ENCODE data around the gene TFCP2L1.
"Not testable (repeated sequence)": the region's sequence is repeated elsewhere in the genome, so short reads cannot be mapped to it uniquely, and the experiment has no call there.

Gene TFCP2L1

DNA sequence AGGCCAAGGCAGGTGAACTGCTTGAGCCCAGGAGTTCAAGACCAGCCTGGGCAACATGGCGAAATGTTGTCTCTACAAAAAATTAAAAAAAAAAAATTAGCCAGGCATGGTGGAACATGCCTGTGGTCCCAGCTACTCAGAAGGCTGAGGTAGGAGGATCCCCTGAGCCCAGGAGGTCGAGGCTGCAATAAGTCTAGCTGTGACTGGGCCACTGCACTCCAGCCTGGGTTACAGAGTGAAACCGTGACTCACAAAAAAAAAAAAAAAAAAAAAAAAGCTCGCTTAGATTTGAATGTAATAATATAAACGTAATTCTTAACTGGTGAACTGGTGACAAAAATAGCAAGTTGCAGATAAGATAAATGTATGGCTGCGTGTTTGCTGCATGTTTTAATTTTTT, 56.5 kb downstream of the TFCP2L1 start:
- H3K4me3 ChIP-seq (ENCODE audit: low read depth, low read length): no peak overlapping the region
- TF ChIP-seq, protein P1, sequence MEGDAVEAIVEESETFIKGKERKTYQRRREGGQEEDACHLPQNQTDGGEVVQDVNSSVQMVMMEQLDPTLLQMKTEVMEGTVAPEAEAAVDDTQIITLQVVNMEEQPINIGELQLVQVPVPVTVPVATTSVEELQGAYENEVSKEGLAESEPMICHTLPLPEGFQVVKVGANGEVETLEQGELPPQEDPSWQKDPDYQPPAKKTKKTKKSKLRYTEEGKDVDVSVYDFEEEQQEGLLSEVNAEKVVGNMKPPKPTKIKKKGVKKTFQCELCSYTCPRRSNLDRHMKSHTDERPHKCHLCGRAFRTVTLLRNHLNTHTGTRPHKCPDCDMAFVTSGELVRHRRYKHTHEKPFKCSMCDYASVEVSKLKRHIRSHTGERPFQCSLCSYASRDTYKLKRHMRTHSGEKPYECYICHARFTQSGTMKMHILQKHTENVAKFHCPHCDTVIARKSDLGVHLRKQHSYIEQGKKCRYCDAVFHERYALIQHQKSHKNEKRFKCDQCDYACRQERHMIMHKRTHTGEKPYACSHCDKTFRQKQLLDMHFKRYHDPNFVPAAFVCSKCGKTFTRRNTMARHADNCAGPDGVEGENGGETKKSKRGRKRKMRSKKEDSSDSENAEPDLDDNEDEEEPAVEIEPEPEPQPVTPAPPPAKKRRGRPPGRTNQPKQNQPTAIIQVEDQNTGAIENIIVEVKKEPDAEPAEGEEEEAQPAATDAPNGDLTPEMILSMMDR (IDR thresholded peaks at IDR 0.05; ENCODE audit: insufficient read depth, low read depth, low read length, missing control alignments): no peak
- no peak for DNase-seq (ENCODE audit: low read depth)

DNA sequence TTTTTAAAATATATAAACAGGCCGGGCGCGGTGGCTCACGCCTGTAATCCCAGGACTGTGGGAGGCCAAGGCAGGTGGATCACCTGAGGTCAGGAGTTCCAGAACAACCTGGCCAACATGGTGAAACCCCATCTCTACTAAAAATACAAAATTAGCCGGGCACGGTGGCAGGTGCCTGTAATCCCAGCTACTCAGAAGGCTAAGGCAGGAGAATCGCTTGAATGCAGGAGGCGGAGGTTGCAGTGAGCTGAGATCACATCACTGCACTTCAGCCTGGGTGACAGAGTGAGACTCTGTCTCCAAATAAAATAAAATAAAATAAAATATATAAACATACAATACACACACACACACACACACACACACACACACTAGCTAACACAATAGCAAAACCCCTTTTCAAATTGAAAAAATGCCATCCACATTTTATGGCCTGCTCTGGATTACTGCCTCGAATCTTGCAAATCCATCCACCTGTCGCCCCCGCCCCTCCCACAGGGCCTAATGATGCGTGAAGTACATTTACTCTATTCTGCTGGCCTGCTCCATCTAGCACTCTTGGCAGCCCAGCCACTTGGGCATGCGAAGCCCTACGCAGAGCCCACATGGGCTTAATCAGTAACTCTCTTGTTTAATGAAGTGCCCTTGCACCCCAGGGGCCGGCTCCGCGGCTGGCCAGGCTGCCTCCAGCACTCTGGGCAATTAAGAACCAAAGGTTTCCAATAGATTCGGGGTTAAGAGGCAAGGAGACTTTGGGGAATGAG, 57.4 kb downstream of the TFCP2L1 start:
- not testable (repeated sequence) for H3K4me3 ChIP-seq (ENCODE audit: low read depth, low read length); DNase-seq (ENCODE audit: low read depth)

DNA sequence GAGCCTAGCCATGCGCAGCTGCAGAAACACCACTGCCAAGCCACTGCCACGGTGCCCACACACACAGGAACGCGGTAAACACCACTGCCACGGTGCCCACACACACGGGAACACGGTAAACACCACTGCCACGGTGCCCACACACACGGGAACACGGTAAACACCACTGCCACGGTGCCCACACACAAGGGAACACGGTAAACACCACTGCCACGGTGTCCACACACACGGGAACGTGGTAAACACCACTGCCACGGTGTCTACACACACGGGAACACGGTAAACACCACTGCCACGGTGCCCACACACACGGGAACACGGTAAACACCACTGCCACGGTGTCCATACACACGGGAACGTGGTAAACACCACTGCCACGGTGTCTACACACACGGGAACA, 59.3 kb downstream of the TFCP2L1 start:
- H3K4me3 ChIP-seq (ENCODE audit: low read depth, low read length); DNase-seq (ENCODE audit: low read depth): not testable (repeated sequence)

DNA sequence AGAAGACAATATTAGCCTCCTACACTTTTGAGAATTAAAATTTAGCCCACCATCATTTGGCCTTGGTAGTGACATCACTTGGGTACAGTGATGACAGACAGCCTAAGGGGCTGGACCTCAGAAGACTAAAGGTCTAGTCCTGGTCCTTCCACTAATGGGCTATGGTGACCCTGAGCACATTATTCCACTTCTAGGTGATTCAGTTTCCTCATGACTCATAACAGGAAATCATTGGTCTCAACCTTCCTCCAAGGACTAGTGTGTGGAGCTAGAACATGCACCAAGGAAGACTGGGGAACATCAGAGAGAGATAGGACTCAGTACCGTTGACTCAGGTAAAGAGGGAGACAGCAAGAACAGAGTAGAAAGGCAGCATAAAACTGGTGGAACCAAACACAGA, 64.0 kb downstream of the TFCP2L1 start:
- TF ChIP-seq, protein P1 (IDR thresholded peaks at IDR 0.05; ENCODE audit: insufficient read depth, low read depth, low read length, missing control alignments): no peak
- H3K4me3 ChIP-seq (ENCODE audit: low read depth, low read length): no peak overlapping the region
- no peak for DNase-seq (ENCODE audit: low read depth)

DNA sequence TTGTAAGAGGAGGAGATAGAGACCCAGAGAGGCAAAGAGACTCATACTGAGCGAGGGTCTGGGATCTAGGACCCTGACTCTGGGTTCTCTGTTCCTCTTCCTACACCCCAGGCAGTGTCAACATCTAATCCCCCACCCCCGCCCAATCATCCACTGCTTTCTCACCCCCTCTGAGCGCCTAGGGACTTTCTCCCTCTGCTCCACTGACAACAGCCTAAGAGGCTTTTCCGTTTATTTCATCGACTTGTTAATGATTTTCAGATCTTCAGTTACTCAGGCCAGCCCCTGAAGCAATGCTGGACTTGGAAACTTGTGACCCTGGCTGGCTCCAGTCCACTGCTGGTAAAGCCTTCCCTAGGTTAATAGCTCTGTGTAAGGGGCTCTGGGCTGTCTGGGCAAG, 65.1 kb downstream of the TFCP2L1 start:
- no peak for DNase-seq (ENCODE audit: low read depth)
- TF ChIP-seq, protein P1 (IDR thresholded peaks at IDR 0.05; ENCODE audit: insufficient read depth, low read depth, low read length, missing control alignments): no peak
- no peak overlapping the region for H3K4me3 ChIP-seq (ENCODE audit: low read depth, low read length)

DNA sequence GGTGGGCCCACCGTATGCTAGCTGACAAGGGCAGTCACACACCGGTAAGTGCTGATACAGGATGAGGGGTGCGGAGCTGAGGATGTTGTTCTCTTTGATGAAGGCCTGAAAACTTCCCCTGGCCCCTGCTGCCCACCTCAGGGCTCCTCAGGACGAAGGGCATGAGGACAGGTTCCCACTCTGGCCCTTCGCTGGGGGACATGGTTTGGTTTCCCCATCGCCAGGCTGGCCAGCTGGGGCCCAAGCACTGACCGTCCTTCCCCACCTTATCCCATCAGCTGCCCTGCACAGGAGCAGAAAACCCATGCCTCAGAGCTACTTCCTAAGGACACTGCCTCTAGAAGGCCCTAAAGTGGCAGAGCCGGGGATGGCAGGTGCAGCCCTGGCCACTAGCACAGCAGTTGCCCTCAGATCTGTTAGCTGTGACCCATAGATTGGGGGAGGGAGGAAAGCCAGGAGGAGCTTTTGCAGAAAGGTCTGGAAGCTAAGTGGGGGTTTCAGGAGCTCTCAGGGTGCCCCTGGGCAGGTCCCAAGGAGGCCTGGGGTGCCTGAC, 66.5 kb downstream of the TFCP2L1 start:
- H3K4me3 ChIP-seq (ENCODE audit: low read depth, low read length): no peak overlapping the region
- DNase-seq (ENCODE audit: low read depth): no peak
- TF ChIP-seq, protein P1 (IDR thresholded peaks at IDR 0.05; ENCODE audit: insufficient read depth, low read depth, low read length, missing control alignments): no peak

DNA sequence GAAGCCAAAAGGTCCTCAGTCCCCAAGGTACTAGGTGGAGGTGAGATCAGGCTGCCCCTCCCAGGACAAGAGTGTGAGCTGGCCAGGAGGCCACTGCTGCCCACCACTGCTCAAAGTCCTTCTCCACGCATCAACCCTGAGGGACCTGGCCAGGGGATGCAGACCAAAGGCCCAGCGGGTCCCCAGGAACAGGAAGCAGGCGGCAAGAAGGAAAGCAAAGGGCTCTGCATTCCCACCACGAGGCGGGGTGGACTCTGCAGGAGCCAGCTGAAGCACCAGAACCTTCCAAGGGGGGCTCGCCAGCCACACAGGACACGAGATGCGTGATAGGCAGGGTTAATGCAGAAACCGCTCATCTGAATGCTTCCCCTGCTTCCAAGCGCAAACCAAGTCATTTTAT, 67.4 kb downstream of the TFCP2L1 start:
- DNase-seq (ENCODE audit: low read depth): no peak
- H3K4me3 ChIP-seq (ENCODE audit: low read depth, low read length): no peak overlapping the region
- TF ChIP-seq, protein P1 (IDR thresholded peaks at IDR 0.05; ENCODE audit: insufficient read depth, low read depth, low read length, missing control alignments): no peak

DNA sequence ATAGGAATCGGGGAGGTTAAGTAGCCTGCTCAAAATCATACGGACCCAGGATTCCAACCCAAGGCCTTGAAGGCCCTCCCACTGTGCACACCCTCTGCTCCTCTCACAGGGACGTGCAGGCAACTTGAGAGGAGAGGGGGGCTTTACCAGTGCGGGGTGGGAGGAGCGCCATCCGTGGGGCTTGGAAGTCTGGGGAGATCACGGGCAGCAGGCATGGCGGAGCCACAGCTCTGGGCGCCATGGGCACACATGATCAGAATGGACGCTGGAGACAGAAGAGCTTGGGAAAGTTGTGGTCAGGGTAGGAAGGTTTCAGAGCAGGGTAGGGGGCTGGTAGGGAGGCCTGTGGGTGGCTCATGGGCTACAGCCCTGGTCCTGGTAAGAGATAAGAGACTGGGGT, 70.7 kb downstream of the TFCP2L1 start:
- H3K4me3 ChIP-seq (ENCODE audit: low read depth, low read length): no peak overlapping the region
- TF ChIP-seq, protein P1 (IDR thresholded peaks at IDR 0.05; ENCODE audit: insufficient read depth, low read depth, low read length, missing control alignments): no peak
- DNase-seq (ENCODE audit: low read depth): no peak
